Measurements from ENCODE around the gene EP400.

The EP400 gene, protein sequence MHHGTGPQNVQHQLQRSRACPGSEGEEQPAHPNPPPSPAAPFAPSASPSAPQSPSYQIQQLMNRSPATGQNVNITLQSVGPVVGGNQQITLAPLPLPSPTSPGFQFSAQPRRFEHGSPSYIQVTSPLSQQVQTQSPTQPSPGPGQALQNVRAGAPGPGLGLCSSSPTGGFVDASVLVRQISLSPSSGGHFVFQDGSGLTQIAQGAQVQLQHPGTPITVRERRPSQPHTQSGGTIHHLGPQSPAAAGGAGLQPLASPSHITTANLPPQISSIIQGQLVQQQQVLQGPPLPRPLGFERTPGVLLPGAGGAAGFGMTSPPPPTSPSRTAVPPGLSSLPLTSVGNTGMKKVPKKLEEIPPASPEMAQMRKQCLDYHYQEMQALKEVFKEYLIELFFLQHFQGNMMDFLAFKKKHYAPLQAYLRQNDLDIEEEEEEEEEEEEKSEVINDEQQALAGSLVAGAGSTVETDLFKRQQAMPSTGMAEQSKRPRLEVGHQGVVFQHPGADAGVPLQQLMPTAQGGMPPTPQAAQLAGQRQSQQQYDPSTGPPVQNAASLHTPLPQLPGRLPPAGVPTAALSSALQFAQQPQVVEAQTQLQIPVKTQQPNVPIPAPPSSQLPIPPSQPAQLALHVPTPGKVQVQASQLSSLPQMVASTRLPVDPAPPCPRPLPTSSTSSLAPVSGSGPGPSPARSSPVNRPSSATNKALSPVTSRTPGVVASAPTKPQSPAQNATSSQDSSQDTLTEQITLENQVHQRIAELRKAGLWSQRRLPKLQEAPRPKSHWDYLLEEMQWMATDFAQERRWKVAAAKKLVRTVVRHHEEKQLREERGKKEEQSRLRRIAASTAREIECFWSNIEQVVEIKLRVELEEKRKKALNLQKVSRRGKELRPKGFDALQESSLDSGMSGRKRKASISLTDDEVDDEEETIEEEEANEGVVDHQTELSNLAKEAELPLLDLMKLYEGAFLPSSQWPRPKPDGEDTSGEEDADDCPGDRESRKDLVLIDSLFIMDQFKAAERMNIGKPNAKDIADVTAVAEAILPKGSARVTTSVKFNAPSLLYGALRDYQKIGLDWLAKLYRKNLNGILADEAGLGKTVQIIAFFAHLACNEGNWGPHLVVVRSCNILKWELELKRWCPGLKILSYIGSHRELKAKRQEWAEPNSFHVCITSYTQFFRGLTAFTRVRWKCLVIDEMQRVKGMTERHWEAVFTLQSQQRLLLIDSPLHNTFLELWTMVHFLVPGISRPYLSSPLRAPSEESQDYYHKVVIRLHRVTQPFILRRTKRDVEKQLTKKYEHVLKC (N-terminal part only)

DNA sequence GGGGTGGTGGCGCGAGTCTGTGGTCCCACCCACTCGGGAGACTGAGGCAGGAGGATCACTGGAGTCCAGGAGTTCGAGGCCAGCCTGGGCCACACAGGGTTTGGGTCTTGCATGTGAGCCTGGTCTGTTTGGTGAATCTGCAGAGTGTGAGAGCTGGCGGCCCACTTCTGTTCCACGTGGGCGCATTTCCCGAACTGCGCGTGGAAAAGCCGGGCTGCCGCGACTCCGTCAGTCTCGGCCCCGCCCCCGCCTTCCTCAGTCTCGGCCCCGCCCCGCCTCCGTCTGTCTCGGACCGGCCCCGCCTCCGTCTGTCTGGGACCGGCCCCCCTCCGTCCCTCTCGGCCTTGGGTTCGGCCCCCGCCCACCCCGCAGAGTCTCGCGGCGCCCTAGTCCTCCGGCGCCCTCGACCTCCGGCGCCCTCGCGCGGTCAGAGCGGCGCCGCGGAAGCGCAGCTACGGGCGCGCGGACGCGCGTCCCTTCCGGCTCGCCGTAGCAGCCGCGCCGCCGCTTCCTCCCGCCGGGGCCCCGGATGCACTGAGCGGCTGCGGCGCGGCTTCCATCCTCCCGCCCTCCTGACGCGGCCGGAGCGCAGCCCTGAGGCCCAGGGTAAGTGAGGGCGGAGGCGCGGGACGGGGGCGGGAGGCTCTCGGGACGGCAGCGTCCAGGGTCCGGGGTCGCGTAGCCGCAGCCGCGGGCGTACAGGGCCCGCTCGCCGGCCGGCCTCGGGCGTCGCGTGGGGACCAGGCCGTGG, at the start of gene EP400:
EP400 (plus strand) TSS at position 512 of the 751 bp plus-strand sequence. CDS start 10,678 bp downstream, outside the sequence.
- in situ Hi-C loops (cut with MboI; ENCODE audit: low sequenced_read_pairs) = no loop called here

DNA sequence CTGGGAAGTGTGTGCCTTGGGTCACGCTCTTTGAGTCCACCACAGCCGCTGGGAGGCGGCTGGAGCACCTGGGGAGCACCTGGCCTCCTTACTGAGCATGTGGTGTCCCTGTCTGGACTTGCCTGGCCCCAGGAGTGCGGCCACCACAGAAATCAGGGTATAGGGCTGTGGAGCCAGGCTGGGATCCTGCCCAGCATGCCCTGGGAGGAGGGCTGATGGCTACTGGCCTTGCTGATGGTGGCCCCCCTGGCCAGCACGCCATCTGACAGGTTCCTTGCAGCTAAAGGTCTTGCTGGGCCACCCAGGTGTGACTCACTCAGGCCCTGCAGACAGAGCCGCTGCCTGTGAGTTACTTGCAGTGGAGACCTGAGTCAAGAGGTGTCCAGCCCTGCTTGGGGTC, 49.3 kb upstream of the EP400 start:
- in situ Hi-C loops (cut with MboI; ENCODE audit: low sequenced_read_pairs) = no loop called here

- in situ Hi-C loops (cut with MboI; ENCODE audit: low sequenced_read_pairs) = no loop called here
Observed at GRCh38 chr12:131901431-131902331, 48.1 kb upstream of the EP400 start.

DNA sequence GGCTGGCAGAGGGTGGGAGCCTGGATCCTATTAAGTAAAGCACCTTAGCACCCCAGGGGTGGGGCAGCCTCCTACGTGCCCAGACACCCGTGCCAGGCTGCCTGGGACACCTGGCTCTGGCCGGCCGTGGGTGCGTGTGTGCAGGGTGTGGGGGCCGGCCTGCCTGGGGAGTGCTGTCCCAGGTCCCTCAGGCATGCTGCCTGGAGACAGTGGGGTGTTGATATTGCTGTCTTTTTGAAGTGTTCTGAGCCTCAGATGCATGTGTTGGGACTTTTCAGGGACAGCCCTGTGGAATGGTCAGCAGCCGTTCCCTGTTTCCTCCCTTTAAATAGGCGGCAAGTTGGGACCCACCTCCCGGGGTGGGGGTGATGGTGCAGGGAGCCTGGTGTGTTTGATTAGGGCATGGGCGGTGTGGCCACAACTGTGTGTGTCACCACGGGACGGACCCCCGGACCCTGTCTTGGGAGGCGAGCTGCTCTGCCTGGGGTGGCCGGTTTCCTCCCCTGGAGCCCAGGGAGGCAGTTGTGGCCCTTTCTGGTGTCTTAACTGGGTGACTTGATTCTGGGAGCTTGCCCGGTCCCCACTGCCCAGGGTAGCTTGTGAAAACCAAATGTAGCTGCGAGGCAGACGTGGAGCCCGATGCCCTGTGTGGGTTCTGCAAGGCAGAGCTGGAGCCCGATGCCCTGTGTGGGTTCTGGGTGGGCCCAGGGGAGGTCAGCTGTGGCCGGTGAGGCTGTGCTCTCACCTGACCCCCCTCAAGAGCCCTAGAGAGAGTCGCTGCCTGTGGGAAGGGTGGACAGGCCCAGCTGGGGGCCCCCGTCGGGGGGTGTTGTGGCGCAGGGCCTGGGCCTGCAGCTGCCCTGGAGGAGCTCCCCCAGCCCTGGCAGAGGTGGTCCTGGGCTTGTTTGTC, 47.2 kb upstream of the EP400 start:
- in situ Hi-C loops (cut with MboI; ENCODE audit: low sequenced_read_pairs) = no loop called here

DNA sequence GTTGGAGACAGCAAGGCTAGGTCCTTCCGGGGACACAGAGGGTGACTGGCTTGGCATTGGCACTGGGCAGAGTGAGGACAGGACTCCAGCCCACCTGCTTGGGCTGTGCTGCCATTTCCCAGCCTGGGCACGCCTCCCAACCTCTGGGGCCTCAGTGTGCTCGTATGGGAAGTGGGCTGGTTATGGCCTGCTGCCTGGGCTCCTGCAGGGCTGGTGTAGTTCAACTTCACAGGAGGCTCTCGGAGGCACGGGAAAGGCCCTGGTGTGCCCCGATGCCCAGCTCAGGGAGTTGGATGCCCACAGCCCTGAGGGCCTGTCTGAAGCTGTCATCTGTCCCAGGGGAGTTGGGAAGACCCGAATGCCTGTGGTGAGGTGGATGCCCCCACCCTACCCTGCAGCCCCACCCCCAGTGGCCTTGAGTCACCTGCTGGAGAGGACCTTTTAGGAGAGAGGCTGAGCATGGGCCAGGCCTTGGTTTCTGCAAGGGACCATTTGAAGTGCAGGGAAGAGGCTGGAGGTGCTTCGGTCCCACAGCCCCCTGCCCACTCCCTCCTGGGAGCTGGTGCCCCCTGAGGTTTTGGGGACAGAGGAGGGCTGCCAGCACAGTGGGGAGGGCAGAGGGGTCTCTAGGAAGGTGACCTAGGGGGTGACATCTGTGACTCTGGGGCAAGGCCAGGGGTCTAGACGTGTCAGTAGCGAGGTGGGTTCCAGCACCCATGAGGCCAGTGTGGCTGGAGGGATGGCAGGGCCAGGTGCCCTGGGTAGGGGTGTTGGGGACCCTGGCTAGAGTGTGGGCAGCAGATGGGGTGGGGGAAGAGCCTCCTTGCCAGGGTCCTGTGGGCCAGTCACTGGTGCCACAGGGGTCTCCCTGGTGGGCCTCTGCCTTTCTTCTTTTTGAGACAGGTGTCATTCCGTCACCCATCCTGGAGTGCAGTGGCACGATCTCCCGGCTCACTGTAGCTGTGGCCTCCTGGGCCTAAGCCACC, 46.2 kb upstream of the EP400 start:
- in situ Hi-C loops (cut with MboI; ENCODE audit: low sequenced_read_pairs) = no loop called here

DNA sequence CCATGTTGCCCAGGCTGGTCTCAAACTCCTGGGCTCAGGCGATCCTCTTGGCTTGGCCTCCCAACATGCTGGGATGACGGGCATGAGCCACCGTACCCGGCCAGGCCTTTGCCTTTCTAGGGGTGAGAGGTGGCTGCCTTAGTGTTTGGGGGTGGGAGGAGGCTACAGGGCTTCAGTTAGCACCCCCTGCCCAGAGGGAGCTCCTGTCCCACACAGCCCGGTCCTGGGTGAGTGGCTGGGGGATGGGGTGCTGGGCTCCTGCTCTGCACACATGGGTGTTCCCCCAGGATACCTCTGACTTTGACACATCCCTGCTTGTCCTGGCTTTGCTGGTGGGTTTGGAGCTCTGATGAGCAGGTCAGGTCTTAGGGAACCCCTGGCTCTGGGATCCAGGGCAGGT, 45.4 kb upstream of the EP400 start:
- in situ Hi-C loops (cut with MboI; ENCODE audit: low sequenced_read_pairs) = no loop called here

- in situ Hi-C loops (cut with MboI; ENCODE audit: low sequenced_read_pairs) = no loop called here
Observed at GRCh38 chr12:131905081-131905629, 44.6 kb upstream of the EP400 start.

DNA sequence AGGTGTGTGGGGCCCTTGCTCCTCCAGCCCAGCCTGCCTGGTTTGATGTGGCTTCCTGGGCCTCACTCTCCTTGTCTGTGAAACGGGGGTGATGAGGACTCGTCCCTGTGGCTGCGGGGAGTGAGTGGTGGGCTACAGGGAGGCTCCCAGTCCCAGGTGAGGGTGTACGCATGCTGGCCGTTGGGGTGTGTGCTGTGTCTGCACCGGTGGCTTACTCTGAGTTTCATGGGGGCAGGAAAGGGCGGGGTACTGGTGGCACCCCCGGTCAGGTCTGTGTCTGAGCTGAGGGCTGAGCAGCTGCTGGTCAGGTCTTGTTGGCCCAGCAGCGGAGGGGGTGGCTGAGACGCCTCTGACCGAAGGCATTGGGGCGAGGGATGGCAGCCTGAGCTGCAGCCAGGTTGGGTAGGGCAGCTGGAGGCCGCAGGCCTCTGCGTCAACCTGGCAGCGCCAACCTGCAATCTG, 44.1 kb upstream of the EP400 start:
- in situ Hi-C loops (cut with MboI; ENCODE audit: low sequenced_read_pairs) = no loop called here

- in situ Hi-C loops (cut with MboI; ENCODE audit: low sequenced_read_pairs) = no loop called here
Observed at GRCh38 chr12:131907379-131908091, 42.2 kb upstream of the EP400 start.

DNA sequence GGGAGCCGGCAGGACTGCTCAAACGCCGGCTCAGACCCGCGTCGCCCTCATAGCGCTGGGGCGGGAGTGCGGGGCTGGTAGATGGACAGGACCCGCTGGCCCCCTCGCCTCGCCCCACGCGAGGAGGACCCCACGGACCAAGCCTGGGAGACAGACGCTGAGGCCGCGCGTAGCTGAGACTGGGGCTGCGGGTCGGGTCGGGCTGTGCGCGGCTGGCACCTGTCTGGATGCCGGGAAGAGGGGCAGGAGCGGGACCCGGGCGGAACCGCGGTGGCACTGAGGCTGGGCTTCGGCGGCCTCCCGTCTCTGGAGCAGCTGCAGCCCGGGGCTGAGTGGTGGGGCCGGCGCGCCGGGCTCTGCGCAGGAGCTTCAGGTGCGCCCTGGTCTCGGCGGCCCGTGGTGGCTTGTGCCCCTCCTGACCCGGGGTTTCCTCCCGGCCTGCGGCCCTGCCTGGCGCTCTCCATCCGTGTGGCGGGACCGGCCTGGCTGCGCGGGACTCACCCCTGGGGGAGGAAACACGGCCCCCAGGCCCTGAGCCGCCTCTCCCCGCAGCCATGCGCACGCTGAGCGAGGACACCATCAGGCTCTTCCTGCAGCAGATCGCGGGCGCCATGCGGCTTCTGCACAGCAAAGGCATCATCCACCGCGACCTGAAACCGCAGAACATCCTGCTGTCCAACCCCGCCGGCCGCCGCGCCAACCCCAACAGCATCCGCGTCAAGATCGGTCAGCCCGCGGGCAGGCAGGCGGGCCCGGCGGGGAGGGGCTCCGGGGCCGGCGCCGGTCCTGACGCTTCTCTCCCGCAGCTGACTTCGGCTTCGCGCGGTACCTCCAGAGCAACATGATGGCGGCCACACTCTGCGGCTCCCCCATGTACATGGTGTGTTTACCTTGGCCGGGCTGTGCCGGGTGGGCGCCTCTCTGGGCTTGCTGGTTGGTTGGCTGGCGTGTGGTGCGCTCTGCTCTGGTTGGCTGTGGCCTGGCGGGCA, 41.4 kb upstream of the EP400 start:
- in situ Hi-C loops (cut with MboI; ENCODE audit: low sequenced_read_pairs) = no loop called here

GRCh38 chr12:131909081-131909751, 40.5 kb upstream of the EP400 start:
- in situ Hi-C loops (cut with MboI; ENCODE audit: low sequenced_read_pairs) = no loop called here

DNA sequence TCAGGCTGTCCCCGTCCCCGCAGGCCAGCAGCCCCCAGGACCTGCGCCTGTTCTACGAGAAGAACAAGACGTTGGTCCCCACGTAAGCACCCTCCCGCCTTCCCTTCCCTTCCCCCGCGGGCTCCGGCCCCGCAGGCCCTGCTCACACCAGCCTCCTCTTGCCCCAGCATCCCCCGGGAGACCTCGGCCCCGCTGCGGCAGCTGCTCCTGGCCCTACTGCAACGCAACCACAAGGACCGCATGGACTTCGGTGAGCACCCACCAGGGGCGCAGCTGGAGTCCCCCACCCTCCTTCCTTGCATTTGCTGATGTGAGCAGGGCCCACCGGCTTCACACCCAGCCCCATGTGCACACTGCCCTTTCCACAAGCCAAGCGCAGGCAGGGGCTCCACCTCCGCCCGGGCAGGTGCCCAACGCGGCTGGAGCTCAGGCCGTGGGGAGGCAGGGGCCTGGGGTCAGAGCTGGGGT, 40.0 kb upstream of the EP400 start:
- in situ Hi-C loops (cut with MboI; ENCODE audit: low sequenced_read_pairs) = no loop called here

DNA sequence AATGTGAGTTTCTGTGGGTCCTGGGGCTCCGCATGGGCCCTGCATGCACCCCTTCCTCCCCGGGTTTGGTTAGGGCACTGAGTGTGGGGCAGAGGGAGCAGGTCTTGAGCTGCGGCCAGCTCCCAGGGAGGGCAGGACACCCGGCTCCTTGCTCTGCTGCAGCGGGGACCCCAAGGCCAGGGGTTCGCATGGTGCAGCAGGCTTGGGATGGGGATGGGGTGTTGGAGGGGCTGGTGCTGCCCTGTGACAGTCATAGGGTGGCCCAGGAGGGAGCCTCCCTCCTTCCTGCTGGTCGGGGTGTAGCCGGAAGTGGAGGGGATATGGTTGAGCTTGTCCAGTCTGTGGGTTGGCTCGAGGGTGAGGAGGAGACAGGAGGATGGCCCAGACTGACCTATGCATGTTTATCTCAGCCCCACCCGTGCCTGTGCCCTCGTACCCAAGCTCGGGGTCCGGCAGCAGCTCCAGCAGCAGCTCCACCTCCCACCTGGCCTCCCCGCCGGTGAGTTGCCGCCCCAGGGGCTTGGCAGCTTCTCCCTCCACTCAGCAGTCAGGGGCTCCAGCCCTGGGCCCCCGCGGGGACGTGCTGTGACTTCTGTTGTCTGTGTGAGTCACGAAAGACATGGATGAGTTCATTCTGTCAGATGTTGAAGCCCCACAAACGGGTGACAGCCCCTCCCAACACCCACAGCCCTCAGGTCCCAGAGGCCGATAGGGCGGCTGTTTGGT, 39.3 kb upstream of the EP400 start:
- in situ Hi-C loops (cut with MboI; ENCODE audit: low sequenced_read_pairs) = no loop called here
